Globus pallidus (tissue), 1 donor: ENCODE measurements around the gene SUPT3H.
A peak's percentile ranks its signal among the peaks of the same experiment; 100 is the strongest.

Source experiments
- DNase-seq: peaks from one replicate; pipeline ENCODE4 v3.0.0-alpha.2; 2015; ENCODE audit warnings: low spot score

SUPT3H gene

DNA sequence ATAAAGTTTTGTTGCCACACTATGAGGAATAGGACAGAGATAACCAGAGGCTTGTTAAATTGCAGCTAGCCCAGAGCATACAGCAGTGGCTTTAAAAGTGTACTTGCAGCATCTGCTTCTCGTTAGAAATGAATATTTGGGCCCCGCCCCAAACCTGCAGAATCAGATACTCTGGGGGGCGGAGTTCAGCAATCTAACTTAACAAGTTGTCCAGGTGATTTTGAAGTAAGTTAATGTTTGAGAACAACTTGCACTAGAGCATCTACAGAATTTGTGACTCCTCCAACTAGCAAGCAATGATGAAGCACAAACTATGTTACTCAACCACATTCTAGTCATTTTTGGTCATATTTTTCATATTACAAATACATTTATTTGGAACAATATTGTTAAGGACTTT lies 10.6 kb upstream of the SUPT3H start:
- no peak for DNase-seq

DNA sequence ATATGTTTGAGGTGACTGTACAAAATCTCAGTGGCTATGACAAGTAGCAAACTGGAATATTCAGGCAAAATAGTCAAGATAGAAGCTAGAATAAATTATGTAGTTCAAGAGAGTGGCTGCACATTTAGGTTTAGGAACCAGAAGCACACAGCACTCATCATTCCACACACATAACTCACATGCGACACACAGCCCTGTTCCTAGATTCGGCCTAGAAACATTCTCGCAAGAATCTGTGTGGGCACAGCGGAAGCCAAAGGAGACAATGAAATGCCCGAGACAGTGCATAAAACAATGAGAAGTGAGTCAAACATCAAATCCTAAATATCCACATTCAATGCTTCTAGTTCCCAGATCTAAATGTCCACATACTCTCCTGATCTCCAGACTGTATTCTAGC lies 9.5 kb upstream of the SUPT3H start:
- no peak for DNase-seq

DNA sequence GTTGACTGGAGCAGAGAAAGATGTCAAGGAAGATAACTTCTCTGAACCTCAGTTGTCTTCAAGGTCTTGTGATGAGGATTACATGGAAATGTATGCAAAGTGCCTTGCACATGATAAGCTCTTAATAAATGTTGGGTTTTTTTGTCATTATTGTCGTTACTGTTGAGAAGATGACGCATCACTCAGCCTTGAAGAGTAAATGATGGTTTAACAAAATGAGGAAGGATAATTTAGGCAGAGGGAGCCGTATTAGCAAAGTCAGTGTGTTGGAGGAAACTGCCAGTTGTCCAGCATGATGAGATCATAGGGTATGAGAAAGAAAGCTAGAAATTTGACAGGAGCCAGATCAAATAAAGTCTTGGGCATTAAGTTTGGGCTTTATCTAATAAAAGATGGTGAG lies 8.8 kb upstream of the SUPT3H start:
- no peak for DNase-seq

DNA sequence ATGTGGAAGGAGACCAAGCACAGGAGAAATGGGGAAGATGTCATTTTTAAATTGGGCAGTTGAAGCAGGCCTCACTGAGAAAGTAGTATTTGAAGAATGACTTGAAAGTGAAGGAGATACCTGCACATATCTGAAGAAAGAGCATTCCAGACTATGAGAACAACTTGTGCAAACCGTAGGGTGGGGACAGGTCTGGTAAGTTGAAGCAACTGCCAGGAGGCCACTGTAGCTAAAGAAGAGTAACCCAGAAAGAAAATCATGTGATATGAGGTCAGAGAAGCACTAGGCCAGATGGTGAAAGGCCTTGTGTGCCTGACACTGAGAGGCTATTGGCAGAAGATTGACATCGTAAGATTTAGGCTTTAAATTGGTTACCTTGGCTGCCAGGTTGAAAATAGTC lies 4.7 kb upstream of the SUPT3H start:
- no peak for DNase-seq

DNA sequence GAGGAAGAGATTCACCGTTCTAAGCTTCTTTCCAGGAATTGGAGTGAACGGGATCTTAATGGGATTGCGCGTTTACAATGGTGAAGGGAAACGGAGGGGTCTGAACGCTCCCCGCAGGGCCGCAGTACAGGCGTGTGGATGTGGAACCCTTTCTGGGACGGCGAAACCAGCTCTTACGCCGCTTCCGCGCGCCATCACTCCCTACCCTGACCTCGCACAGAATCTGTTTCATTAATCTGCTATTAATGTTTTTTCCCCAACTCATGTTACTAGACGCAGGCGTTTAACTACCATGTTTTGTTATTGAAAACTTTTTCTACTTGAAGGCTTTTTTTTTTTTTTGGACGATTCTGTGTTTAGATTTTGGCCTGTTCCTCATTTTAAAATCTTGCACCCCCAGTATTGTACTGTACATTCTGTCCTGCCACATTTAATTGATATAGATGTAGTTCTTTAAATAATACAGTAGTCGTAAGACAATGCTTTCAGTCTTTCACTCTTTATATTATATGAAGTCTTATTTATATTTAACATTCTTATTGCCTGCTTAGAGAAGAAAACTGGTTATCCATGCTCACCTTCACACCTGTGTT lies 696 bp upstream of the SUPT3H start:
- DNase-seq: no peak

DNA sequence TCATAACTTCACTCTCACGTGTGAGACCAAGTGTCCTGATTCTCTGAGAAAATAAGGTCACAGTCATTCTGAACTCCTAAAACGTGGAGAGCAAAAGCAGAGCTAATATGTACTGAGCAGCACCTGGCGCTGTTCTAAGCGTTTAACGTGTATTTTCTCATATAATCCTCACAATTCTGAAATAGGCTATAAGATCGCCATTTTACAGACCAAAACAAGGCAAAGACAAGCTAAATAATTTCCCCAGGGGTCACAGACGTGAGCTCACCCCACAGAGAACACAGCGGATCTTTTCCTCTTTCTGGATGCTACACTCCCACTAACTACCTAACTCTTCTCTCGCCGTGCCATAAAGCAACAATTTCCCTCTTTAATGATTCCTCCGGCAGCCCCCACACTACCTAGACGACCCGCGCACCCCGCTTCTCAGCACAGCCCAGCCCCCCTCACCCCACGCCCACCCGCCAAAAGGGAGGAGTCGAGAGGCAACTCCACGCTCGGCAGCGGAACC lies 636 bp downstream of the SUPT3H start:
- DNase-seq: no peak

DNA sequence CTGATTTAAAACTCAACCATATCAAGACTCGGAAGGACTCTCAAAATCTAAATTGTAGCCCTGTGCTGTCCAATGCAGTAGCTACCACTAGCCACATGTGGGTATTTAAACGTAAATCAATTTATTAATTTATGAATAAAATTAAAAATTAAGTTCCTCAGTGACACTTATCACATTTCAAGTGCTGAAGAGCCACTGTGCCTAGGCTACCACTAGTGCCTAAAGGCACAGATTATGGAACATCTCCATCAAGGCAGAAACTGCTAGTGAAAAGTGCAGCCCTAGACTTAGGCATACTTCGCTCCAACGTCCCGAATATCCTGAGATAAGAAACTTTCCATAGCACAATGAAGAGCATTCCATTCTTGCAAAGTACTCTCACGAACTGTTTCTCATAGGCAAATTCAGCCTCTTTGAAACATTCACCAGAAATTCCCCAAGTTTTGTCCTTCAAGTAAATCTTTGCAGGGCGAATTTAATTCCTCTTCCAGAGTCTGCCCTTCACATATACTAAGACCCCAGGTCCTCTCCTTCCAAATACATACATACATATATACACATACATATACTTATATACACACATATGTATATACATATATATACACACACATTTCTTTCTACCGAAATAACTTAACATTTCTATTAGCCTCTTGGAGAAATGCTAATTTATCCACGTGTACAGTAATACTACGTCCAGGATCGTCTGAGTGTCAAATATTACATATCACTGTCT lies 1.3 kb downstream of the SUPT3H start:
- DNase-seq: peak; percentile 16

DNA sequence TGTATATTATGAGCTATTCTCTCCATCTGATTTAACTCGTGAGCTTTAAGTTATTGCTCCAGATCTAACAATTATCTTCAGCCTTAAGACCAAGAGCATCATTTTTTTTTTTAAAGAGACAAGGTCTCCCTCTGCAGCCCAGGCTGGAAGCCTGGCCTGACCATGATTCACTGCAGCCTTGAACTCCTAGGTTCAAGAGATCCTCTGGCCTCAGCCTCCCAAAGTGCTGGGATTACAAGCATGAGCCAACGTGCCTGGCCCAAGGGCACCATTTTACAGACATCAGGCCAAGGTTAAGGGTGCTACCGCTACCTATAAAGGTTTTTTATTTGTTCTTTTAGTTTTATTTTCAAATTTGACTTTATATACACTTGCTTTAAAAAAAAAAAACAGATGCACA lies 2.3 kb downstream of the SUPT3H start:
- DNase-seq: no peak

DNA sequence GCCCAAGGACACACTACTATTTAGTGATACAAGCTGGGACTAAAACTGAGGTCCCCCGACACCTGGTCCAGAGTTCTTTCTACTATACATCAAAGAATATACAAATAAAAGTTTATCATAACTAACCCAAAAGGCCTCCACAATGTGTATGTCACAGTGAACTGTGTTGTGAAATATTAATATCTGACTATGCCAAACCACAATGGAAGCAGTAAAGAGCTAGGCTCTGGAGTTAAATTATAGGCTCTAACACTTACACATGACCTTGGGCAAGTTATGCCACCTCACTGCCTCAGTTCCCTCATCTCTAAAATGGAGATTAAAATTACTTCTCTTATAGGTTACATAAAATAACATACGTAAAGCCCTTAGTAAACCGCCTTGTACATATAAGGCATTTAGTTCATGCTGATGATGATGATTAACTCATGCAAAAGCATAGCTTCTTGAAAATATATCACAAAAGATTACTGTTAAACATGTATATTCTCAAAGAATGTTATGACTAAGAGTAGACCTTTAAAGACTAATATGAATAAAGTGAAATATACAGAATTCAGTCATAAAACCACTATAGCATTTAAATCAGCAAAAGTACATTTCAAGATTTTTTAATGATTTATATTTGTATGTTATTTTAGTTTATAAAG lies 5.7 kb downstream of the SUPT3H start:
- DNase-seq: no peak

DNA sequence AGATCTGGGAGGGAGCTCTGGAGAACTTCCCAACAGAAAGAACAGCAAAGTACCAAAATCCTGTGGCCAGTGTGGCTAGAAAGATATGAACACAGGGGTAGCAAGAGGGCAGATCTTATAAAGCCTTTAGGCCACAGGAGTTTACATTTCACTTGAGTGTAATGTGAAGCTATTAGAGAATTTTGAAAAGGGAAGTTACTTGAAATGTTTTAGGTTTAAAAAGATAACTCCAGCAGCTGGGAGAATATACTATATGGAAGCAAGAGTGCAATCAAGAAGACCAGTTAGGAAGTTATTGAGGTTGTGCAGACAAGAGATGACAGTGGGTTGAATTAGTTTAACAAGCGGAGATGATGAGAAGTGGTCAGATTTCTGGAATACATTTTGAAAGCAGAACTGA lies 7.9 kb downstream of the SUPT3H start:
- no peak for DNase-seq

DNA sequence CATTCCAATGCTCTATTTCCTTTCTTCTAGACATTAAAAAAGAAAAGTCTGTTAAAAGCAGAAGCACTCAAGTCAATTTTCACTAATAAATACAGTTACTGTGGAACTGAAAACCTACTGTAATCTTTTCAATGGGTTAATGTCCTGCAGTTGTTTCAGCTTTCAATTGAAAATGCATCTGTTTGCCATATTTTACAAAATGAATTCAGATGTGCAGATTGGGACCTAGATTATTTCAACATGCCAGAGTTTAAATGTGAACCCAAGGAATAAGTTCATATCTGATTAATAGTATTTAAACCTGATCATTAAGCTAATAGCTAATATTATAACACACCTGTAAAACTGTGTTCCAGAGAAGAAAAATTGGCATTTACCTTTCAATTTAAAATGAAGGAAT lies 9.7 kb downstream of the SUPT3H start:
- no peak for DNase-seq

DNA sequence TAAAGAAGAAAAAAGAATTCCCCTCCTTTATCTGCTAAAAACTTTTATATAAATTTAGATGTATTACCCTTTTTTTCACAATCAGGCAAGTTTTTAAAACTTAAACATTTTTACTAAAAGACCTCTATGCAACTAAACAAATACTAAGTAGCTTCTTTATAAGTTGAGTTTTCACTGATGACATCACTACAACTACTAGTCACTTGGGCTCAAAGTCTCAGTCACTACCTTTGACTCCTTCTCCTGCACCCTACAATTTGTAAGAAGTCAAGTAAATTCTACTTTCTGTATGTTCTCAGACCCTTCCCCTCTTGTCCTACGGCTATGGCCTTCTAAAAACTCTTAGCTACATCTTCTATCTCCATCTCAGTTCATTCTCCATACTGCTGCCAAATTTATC lies 11.2 kb downstream of the SUPT3H start:
- no peak for DNase-seq

DNA sequence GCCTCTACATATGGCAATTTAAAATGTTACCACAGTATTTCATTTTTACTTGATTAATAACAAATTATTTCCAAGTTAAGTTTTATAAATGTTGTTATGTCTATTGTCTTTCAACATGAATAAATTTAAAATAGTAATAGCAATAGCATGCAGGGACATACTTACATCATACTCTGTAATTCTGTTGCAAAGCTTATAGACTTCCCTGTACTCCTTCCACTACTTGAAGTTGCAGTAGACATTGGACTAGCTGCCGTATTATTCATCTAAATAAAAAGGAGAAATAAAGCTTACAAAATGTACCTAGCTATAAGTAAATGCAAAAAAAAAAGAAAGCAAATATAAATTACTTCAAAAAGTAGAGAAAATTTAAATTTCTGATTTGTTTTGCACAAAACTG lies 12.7 kb downstream of the SUPT3H start:
- no peak for DNase-seq

DNA sequence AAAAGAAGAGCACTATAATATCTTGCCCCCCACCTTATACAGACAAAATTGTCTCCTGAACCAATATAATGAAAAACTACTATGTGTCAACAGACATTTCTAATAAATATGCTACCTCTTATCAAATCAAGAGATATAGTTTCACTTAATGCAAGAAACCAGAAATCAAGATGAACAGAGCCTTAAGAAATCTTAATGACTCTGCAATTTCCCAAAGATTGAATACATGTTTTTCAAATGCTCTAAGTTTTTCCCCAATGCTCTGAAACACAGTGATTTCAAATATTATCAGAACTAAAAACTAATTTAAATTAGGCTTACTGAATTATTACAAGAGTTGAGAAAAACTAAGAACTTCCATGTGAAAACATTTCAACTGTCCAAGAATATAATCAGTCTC lies 13.3 kb downstream of the SUPT3H start:
- no peak for DNase-seq

DNA sequence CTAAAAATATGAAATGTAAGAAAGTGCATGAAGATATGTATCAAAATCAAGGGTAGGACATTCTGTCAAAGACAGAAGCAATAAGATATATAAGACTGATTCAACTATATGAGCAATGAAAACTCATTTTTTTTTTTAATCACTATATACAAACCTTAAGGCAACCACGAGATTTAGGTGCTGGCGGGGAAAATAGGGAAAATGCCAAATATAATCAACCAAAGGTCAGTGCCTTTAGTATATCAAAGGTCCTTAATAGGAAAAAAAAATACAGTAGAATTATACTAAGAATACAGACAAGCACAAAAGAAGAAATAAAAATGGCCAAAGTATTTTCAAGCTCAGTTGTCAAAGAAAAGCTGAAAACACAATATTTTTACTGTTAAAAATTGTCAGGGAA lies 24.1 kb downstream of the SUPT3H start:
- no peak for DNase-seq

DNA sequence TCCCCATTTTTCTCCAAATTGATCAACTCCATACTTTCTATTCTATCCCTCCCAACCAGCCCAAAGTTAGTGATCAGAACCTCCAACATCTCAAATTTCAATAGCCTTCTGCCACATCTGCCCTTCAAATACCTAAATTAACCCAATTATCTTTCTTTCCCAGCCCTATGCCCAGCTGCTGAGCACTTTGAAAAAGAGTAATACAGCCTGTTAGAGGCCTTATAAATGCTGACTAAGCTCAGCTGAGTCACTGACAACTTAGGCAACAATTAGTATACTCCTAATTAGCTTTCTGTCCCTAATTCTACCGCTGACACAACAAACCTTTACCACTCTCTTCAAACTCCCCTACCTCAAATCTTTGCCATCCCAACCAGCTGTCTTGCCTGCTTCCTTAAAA lies 26.1 kb downstream of the SUPT3H start:
- DNase-seq: no peak

DNA sequence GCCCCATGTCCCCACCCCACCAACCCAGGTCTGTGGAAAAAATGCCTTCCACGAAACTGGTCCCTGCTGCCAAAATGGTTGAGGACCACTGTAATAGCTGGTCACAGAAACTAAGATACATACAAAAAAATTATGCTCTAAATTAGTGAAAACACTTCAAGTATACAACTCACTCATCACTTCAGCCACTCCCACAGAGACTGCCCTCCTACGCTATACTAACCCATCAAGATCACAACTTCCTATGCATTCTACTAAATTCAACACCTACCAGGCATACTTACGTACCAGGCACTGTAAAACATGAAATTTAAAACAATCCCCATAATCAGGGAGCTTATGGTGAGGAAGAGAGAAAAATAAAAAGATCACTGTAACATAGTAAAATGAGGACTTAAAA lies 26.7 kb downstream of the SUPT3H start:
- no peak for DNase-seq

DNA sequence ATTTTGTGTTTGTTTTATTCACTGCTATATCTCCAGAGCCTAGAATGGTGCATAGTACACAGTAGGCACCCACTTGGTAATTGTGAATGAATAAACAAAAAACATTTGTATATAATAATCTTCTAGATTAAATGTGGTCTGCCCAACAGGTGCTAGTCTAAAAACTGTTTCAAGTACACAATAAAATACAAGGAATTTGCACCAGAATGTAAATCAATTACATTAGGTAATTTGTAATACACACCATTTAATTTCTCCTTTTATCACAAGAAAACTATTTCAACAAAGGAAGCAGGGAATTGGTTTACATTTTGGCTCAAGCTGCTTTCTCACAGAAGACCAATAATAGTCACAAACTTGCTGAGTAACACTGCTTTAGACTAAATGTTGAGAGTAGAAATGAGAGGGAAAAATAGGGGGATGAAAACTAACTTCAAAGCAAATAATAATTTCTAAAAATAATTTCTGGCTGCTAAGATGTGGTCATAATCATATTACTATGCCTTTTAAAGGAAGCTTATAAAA lies 27.5 kb downstream of the SUPT3H start:
- no peak for DNase-seq

DNA sequence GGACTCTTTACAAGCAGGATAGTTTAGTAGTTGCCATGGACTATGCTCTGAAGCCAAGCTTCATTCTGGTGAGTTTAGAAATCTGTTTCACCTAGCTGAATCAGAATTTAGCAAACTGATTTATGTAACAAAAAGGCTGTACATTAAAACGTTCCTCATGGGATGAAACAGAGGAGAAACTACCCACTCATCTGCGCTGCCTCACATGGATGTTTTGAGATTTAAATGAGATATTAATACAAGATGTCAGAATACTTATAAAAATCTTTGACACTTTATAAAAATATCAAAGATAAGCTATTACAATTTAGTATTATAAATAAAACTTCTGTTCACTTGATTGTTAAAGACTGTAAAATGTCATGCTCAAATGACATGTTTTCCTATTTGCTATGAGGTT lies 32.8 kb downstream of the SUPT3H start:
- no peak for DNase-seq

DNA sequence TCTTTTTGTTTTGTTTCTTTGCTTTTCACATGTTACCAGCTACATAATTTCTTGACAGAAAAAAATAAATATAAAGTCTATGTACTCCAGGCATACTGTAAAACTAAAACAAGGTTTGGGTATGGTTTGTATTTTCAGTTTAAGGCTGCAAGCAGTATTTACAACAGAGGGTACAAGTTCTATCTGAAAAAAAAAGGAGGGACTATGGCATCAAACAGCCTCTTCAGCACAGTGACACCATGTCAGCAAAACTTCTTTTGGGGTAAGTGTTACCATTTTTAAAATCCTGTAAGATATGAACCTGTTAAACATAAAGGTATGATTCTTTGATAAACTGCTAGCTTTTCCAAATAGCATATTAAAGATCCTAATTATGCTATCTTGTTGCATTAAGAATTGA lies 49.2 kb downstream of the SUPT3H start:
- DNase-seq: no peak

DNA sequence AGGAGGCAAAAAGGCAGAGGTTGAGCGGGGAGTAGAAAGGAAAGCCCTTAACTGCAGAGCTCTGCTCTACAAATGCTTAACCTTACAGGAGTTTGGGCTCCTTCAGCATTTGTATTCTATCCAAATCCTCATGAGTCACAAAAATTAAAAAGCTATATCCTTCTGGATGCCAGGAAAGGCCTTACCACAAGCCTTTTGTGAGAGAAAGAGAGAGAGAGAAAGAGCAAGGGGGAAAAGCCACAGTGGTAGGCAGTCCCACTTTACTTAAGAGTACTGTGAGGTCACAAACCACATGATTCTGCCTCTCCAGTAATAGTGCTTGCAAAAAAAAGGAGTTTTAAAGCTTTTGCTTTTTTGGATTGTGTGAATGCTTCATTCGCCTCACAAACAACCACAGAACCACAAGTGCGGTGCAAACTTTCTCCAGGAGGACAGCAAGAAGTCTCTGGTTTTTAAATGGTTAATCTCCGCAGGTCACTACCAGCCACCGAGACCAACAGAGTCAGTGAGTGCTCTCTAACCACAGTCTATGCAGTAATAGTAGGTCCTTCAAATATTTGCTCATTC lies 49.7 kb downstream of the SUPT3H start, which contains the start of gene RUNX2:
RUNX2 (plus strand) TSS at position 375 of the 567 bp plus-strand sequence. CDS start 397 bp downstream, outside the sequence.
- peak; percentile 14 for DNase-seq

DNA sequence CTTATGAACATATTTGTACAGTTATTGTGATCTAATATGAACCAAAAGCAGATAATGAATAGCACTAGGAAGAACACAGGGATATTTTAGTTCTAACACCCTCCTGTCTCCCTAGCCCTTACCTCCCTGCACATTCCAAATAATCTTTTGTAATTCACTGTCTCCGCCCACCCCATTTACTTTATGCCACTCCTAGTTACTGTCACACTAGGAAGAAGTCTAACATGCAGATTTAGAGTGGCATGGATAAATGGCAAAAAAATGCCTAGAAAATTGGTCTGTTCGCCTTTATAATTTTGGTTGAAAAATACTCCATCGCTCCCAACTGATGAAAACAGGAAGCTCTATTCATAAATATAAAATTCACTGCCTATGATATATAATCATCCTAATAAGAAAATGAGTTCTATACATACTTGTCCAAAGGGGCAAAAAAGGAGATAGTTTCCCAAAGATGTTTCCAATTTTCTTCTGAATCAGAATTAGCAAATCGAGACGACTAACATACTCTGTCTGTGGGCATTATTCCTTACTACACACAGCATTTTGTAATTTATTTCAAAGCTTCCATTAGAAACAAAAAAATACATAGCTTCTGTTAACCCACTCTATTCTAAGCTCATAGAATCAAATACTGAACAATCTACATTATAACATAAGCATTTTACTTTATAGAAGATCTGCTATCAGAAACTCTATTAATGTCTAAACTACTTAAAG lies 50.9 kb downstream of the SUPT3H start:
- no peak for DNase-seq
